Fibroblast of peridontal ligament (primary cell): ENCODE results near the gene FGG.

ENCODE experiments used
- DNase-seq: peaks from one replicate; pipeline ENCODE4 v3.0.0-alpha.2; 2010; ENCODE audit errors: extremely low read depth

FGG gene

DNA sequence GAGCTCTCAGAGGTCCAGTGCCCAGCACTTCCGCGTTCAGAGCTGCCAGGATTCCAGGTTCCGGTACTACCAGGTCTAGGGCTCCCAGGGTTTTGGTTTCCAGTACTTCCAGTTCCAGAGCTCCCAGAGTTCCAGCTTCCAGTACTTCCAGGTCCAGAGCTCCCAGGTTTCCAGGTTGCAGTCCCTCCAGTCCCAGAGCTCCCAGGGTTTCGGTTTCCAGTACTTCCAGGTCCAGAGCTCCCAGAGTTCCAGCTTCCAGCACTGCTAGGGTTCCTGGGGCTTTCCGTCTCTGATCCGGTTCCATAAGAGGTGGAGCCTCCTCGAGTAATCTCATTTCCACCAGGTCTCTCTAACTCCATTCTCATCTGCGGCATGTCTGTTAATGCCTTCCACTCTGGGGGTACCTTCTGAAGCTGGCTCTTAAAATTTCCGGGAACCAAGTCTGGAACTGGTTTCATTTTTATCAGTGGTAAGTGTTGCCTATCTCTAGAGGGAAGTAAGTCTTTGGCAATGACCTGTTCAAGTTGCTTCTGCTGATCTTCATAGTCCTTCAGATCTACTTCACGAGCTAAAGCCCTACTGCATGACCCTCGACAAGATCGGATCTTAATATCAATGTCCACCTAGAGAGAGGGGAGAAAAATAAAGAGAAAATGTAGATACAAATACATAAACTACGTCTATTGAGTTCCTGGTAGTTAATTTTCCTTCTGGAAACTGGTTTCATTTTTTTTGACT is 26.0 kb downstream of the FGG start:
- no peak for DNase-seq

GRCh38 chr4:154585369-154586018 is 27.0 kb downstream of the FGG start:
- no peak for DNase-seq

GRCh38 chr4:154584259-154584658 is 28.2 kb downstream of the FGG start:
- DNase-seq = no peak

GRCh38 chr4:154583677-154584076 is 28.8 kb downstream of the FGG start:
- DNase-seq = no peak

- no peak for DNase-seq
These were observed 29.2 kb downstream of the FGG start for GRCh38 chr4:154583230-154583629.

DNA sequence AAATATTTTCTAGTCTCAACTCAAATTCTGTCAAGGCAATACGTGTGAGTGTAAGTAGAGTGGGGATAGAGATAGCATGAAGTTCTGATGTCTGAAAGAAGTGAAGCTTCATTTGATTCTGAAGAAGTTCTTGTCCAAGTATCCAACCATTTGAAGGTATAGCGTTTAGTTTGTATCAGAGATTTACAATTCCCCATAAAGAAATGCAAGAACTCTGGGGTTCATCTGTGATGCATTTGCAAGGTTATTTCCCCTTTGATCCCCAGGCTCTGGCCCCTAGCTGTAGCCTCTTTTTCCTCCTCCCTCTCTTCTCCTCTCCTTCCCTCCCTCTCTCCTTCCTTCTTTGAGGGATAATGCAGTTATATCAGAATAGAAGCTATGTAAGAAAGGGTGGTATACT is 29.7 kb downstream of the FGG start:
- DNase-seq = no peak

DNA sequence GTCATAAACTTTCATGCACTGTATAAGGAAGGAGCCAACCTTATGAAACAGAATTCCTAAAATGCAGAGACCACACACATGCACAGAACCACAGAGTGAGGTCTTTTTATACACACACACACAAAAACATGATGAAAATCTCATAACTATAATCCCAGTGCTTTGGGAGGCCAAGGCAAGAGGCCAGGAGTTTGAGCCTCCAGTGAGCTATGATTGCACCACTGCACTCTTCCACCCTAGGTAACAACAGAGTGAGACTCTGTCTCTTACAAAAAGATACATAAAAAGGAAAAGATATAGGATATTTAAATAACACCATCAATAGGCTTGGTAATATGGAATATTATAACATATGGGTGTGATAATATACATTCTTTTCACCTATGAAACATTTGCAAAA is 32.5 kb downstream of the FGG start:
- no peak for DNase-seq

DNA sequence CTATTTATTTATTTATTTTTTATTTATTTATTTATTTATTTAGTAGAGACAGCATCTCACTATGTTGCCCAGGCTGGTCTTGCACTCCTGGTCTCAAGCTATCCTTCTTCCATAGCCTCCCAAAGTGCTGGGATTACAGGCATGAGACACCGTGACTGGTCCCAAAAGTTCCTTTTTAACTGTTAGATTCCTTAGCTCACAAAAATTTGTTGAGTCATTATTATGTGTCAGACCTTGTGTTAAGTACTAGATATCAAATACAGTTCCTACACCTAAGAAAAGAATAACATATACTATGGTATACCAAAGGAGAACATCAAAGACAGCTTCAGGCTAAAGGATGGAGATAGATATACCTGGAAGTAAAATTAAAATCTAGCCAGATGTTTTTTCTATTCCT is 33.5 kb downstream of the FGG start:
- no peak for DNase-seq

DNA sequence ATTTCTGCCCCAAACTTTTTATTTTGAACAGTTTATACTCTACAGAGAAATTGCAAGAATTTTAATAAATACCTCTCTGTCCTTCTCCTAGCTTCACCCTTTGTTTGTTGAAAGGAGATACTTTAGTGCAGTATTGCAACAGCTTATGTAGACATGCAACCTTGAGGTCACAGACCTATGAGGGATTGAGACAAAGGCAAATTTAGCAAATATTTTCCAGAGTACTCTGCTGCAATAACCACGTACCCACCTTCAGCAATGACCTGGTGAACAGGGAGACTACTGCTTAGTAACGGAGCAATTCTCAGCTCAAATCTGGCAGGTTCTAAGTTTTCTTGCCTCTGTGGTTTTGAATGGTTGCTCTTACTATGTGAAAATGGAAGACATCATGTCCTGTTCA is 35.1 kb downstream of the FGG start:
- DNase-seq = no peak

- DNase-seq = no peak
These were observed 38.1 kb downstream of the FGG start for GRCh38 chr4:154574311-154574710.

DNA sequence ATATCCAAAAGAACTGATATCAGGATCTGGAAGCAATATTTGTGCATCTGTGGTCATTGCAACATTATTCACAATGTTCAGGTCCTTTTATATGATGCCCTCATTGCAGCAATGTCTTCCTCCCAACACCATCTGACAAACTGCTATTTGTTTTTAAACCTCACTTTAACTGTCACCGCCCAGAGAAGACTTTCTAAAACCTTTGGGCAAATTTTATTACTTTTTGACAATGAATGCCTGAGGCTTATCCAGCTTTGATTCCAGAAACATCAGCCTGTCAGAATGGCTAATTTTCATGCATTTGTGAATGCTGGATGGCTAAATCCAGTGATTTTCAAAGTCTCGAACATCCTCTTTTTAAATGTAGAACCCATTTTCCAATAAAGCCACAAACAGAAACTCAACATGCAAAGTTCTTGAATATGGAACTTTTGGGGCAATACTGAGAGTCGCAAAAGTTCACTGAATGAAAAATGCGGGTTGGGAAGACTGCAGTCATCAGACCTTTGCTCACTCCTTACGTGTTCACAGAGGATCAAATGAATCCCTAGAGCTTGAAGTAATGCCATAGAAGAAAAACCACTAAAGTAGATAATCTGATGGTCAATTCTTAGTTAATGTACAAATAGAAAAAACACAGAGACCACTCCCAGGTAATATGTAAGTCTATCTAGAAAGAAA is 39.1 kb downstream of the FGG start:
- DNase-seq = no peak

DNA sequence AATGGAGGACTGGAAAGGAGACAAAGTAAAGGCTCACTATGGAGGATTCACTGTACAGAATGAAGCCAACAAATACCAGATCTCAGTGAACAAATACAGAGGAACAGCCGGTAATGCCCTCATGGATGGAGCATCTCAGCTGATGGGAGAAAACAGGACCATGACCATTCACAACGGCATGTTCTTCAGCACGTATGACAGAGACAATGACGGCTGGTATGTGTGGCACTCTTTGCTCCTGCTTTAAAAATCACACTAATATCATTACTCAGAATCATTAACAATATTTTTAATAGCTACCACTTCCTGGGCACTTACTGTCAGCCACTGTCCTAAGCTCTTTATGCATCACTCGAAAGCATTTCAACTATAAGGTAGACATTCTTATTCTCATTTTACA is 42.9 kb downstream of the FGG start:
- no peak for DNase-seq

DNA sequence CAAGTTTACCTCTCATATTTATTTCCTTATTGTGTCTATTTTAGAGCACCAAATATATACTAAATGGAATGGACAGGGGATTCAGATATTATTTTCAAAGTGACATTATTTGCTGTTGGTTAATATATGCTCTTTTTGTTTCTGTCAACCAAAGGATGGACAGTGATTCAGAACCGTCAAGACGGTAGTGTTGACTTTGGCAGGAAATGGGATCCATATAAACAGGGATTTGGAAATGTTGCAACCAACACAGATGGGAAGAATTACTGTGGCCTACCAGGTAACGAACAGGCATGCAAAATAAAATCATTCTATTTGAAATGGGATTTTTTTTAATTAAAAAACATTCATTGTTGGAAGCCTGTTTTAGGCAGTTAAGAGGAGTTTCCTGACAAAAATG is 43.4 kb downstream of the FGG start:
- no peak for DNase-seq

DNA sequence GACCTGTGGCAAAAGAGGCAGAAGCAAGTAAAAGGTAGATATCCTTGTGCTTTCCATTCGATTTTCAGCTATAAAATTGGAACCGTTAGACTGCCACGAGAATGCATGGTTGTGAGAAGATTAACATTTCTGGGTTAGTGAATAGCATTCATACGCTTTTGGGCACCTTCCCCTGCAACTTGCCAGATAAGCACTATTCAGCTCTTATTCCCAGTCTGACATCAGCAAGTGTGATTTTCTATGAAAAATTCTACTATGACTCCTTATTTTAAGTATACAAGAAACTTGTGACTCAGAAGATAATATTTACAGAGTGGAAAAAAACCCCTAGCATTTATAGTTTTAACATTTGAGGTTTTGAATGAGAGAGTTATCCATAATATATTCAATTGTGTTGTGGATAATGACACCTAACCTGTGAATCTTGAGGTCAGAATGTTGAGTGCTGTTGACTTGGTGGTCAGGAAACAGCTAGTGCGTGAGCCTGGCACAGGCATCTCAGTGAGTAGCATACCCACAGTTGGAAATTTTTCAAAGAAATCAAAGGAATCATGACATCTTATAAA is 45.7 kb downstream of the FGG start:
- no peak for DNase-seq

DNA sequence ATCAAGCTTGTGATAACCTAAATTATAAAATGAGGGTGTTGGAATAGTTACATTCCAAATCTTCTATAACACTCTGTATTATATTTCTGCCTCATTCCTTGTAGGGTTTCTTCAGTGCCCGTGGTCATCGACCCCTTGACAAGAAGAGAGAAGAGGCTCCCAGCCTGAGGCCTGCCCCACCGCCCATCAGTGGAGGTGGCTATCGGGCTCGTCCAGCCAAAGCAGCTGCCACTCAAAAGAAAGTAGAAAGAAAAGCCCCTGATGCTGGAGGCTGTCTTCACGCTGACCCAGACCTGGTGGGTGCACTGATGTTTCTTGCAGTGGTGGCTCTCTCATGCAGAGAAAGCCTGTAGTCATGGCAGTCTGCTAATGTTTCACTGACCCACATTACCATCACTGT is 46.8 kb downstream of the FGG start:
- DNase-seq = no peak

- DNase-seq = no peak
These were observed 48.1 kb downstream of the FGG start for GRCh38 chr4:154564311-154564710.

GRCh38 chr4:154562697-154563254 is 49.7 kb downstream of the FGG start, which contains the start of gene FGB:
Gene FGB, plus strand, starts transcription at chr4:154563011. Its CDS starts 8 bp downstream, at chr4:154563019.
- no peak for DNase-seq

- peak; percentile 2 for DNase-seq
These were observed 51.6 kb downstream of the FGG start for GRCh38 chr4:154560824-154561231.

- DNase-seq = no peak
These were observed 52.0 kb downstream of the FGG start for GRCh38 chr4:154560419-154560801.

DNA sequence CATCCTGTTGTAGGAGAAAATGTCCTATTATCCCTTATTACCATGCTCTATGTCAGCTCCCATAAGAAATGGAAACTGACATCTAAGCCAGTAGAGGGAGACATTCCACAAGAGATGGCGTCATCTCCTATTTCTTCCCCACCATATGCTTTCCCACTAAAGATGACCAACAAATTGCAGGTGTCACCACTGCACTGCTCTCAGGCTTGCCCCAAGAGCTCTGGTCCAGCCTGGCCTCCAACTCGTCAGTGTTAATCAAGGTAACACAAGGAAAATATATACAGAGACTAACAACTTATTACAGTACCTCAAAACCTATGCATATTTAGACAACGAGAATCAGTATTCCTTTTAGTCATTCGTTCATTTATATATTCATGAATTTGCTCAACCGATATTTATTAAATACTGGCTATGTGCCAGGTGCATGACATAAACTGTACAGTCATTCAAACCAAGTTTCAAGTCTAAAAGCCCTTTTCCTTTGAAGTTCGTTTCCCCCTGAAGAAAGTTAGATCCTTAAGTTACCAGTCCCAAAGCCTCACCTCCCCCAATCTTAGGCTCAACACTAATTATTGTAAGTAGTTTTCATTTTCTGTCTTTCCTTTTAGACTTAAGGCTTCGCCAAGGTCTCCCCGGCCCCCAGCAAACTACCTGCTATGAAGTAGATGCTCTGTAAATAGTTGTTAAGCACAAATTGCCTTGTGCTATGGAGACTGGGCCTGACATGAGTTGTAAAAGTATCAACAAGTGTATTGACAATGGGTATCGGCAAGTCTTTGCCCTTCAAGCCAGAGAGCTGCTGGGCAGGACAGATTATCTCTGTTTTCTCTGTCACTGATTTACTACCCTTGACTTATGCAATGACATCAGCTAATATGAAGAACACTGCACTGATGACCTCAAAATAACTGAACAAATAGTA is 52.7 kb downstream of the FGG start:
- peak; percentile 46 for DNase-seq

- DNase-seq = no peak
These were observed 53.3 kb downstream of the FGG start for GRCh38 chr4:154559141-154559493.
